SK-N-SH (cell line): ENCODE results near the gene KRT73. TPM values are rescaled to one million over a fixed set of nuclear protein-coding genes. Genes with fewer than 3 reads are reported as not detected.

Source experiments
- CTCF ChIA-PET: fragments of 300-600, 350-600 bp; formaldehyde crosslinking; extraction: SDS; loops from one replicate; lab custom pipeline; 2021; lab: Yijun Ruan, JAX
- POLR2A ChIA-PET: fragments of 350-600 bp; sonication (Branson Sonifier 250); formaldehyde crosslinking; extraction: SDS; loops from one replicate; lab custom pipeline; 2020; ENCODE audit warnings: antibody characterized with exemption, inconsistent platforms; lab: Yijun Ruan, JAX
- DNase-seq: peaks from one replicate; pipeline ENCODE4 v3.0.0; 2012
- H2AFZ ChIP-seq: fragments of 200-600 bp; sonication (generic); 2 replicates; pipeline ENCODE4 v1.8.1; 2016; ENCODE audit warnings: antibody characterized with exemption, mild to moderate bottlenecking, low read depth
- H3F3A ChIP-seq: fragments of 200-600 bp; sonication (generic); replicated peaks from 2 replicates; pipeline ENCODE3; 2016; ENCODE audit warnings: antibody characterized with exemption, mild to moderate bottlenecking; ENCODE audit not compliant: insufficient read depth
- H3K27ac ChIP-seq, 2 experiments: fragments of 200-500 bp in 1 of 2; fragments of 200-600 bp in 1 of 2; sonication (Bioruptor generic) in 1 of 2; sonication (generic), shearing (Covaris generic) in 1 of 2; 2 replicates each; pipeline versions ENCODE4 v1.5.1 to v1.6.1; 2014 to 2016; ENCODE audit warnings: low read depth in 2 of 2, inconsistent platforms in 1 of 2, low read length in 1 of 2, mild to moderate bottlenecking in 1 of 2, mixed read lengths in 1 of 2
- H3K27me3 ChIP-seq: fragments of 200-600 bp; sonication (generic), shearing (Covaris generic); 2 replicates; pipeline ENCODE4 v1.6.1; 2016; ENCODE audit warnings: mixed run types; ENCODE audit not compliant: insufficient read depth
- H3K36me3 ChIP-seq, 2 experiments: fragments of 200-500 bp in 1 of 2; fragments of 200-600 bp in 1 of 2; sonication (Bioruptor generic) in 1 of 2; sonication (generic) in 1 of 2; replicated peaks in 1 of 2; 2 replicates each; pipeline versions ENCODE3 to v1.5.1; 2014 to 2016; ENCODE audit warnings: low read length in 1 of 2, mild to moderate bottlenecking in 1 of 2; ENCODE audit not compliant: insufficient read depth in 2 of 2, control insufficient read depth in 1 of 2
- H3K4me1 ChIP-seq, 2 experiments: fragments of 200-500 bp in 1 of 2; fragments of 200-600 bp in 1 of 2; sonication (Bioruptor generic) in 1 of 2; sonication (generic), shearing (Covaris generic) in 1 of 2; 2 replicates each; pipeline versions ENCODE4 v1.5.1 to v1.6.1; 2014 to 2016; ENCODE audit warnings: low read depth in 1 of 2, low read length in 1 of 2, mixed run types in 1 of 2; ENCODE audit not compliant: insufficient read depth in 2 of 2, control insufficient read depth in 1 of 2
- H3K4me2 ChIP-seq: fragments of 200-600 bp; sonication (generic), shearing (Covaris generic); 2 replicates; pipeline ENCODE4 v1.6.1; 2017; ENCODE audit warnings: mixed run types
- H3K4me3 ChIP-seq, 2 experiments: fragments of 200-500 bp in 1 of 2; fragments of 200-600 bp in 1 of 2; sonication (Bioruptor generic) in 1 of 2; sonication (generic), shearing (Covaris generic) in 1 of 2; 2 replicates each; pipeline versions ENCODE4 v1.5.1 to v1.8.1; 2014 to 2016; ENCODE audit warnings: low read depth in 2 of 2, inconsistent platforms in 1 of 2, low read length in 1 of 2, mild to moderate bottlenecking in 1 of 2, mixed read lengths in 1 of 2, moderate library complexity in 1 of 2
- H3K79me2 ChIP-seq: fragments of 200-600 bp; sonication (generic); 2 replicates; pipeline ENCODE4 v1.8.1; 2017; ENCODE audit warnings: mild to moderate bottlenecking; ENCODE audit not compliant: insufficient read depth
- H3K9ac ChIP-seq: fragments of 200-600 bp; sonication (generic); 2 replicates; pipeline ENCODE4 v1.6.1; 2017; ENCODE audit warnings: mixed run types
- H3K9me2 ChIP-seq: fragments of 200-600 bp; sonication (generic); 2 replicates; pipeline ENCODE4 v1.6.1; 2017; ENCODE audit warnings: mixed run types
- H3K9me3 ChIP-seq: fragments of 200-600 bp; sonication (generic); 2 replicates; pipeline ENCODE4 v1.6.1; 2017; ENCODE audit warnings: mixed run types, mild to moderate bottlenecking, moderate library complexity
- H4K20me1 ChIP-seq: fragments of 200-600 bp; sonication (generic); 2 replicates; pipeline ENCODE4 v1.6.1; 2017; ENCODE audit warnings: mild to moderate bottlenecking, mixed run types; ENCODE audit not compliant: insufficient read depth
- CHD2 ChIP-seq: fragments of 150-350 bp; IDR thresholded peaks from 2 replicates; pipeline ENCODE4 v1.6.1; 2018; ENCODE audit warnings: low read length; ENCODE audit not compliant: partially characterized antibody
- EP300 ChIP-seq, 2 experiments: IDR thresholded peaks; 2 replicates each; pipeline versions ENCODE4 v1.4.0 to v1.6.1; 2012; ENCODE audit warnings: borderline replicate concordance in 1 of 2, low read depth in 1 of 2, low read length in 1 of 2
- EZH2phosphoT487 ChIP-seq: fragments of 200-600 bp; sonication (generic); IDR thresholded peaks from 2 replicates; pipeline ENCODE4 v1.6.1; 2017; ENCODE audit warnings: low read depth, mixed run types, mild to moderate bottlenecking, antibody characterized with exemption, moderate library complexity, borderline replicate concordance
- FOSL2 ChIP-seq: IDR thresholded peaks from 2 replicates; pipeline ENCODE4 v1.4.0; 2012; ENCODE audit warnings: low read depth, mild to moderate bottlenecking, moderate library complexity, borderline replicate concordance
- FOXM1 ChIP-seq: IDR thresholded peaks from 2 replicates; pipeline ENCODE4 v1.4.0; 2012; ENCODE audit warnings: low read depth, mild to moderate bottlenecking
- GABPA ChIP-seq: IDR thresholded peaks from 2 replicates; pipeline ENCODE4 v1.4.0; 2012; ENCODE audit warnings: low read depth, mild to moderate bottlenecking
- JUND ChIP-seq: IDR thresholded peaks from 2 replicates; pipeline ENCODE4 v1.4.0; 2012
- NFIC ChIP-seq: IDR thresholded peaks from 2 replicates; pipeline ENCODE4 v1.4.0; 2012; ENCODE audit warnings: borderline replicate concordance
- NRF1 ChIP-seq: IDR thresholded peaks from 2 replicates; pipeline ENCODE4 v1.6.1; 2012; ENCODE audit warnings: low read depth, mild to moderate bottlenecking, low read length
- POLR2AphosphoS5 ChIP-seq: IDR thresholded peaks from 2 replicates; pipeline ENCODE4 v1.6.1; 2012; ENCODE audit warnings: low read depth, low read length
- RFX5 ChIP-seq: IDR thresholded peaks from 2 replicates; pipeline ENCODE4 v1.6.1; 2012; ENCODE audit warnings: mild to moderate bottlenecking, improper control_type of control experiment, low read length
- TAF1 ChIP-seq: IDR thresholded peaks from 2 replicates; pipeline ENCODE4 v1.6.1; 2012; ENCODE audit warnings: low read depth, mild to moderate bottlenecking, low read length, moderate library complexity, borderline replicate concordance
- TEAD4 ChIP-seq: IDR thresholded peaks from 2 replicates; pipeline ENCODE4 v1.4.0; 2012; ENCODE audit warnings: mild to moderate bottlenecking, borderline replicate concordance; ENCODE audit not compliant: insufficient read depth
- WGBS: methylation state at CpG from one replicate; pipeline ENCODE4 v1.1.6; 2017; ENCODE audit warnings: low lambda C conversion rate; 5-methylcytosine and 5-hydroxymethylcytosine counted together
- polyA plus RNA-seq, 3 experiments: library from polyadenylated mRNA; depleted of rRNA; stranded (reverse); fragments of >200 nt; gene quantifications; 2 replicates each; pipeline ENCODE4 v1.2.3, GENCODE V29; 2012
- TF ChIP-seq, protein P1 (sequence below): fragments of 200-600 bp; sonication (generic); IDR thresholded peaks from 2 replicates; pipeline ENCODE4 v1.6.1; 2017; ENCODE audit warnings: antibody characterized with exemption, mild to moderate bottlenecking, moderate library complexity
- TF ChIP-seq, protein P2 (sequence below): IDR thresholded peaks from 2 replicates; pipeline ENCODE4 v1.4.0; 2012; ENCODE audit warnings: low read depth, borderline replicate concordance
- TF ChIP-seq, protein P3 (sequence below): IDR thresholded peaks from 2 replicates; pipeline ENCODE4 v1.4.0; 2012; ENCODE audit warnings: low read depth

Gene KRT73
- polyA plus RNA-seq, 1 of the 3 experiments (the other 2 are of a cell fraction) = not detected

DNA sequence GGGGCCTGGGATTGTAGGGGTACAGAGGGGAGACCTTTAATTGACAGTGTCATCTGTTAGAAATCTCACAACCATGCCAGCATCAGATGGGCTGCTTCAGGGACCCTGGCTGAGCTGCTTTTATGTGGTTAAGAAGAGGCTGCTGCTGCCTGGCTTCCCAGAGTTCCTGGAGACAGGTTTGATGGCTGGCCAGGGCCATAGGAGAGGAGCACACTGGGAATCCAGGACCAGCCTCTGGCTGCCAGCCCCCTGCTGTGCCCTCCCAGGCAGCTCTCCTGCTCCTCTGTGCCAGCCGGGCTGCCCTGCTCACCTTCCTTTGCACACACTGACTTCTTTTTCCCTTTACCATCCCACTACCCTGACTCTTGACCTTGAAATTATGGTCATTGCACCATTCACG, 507 bp upstream of the KRT73 start:
- CTCF ChIA-PET = interaction anchor here (0.9 kb wide), 1 partner anchor 247 kb away, joined by 3 read pairs; no protein-coding TSS in a partner anchor
- TF ChIP-seq POLR2AphosphoS5 = no peak
- no peak for TF ChIP-seq EZH2phosphoT487
- TF ChIP-seq, protein P1, sequence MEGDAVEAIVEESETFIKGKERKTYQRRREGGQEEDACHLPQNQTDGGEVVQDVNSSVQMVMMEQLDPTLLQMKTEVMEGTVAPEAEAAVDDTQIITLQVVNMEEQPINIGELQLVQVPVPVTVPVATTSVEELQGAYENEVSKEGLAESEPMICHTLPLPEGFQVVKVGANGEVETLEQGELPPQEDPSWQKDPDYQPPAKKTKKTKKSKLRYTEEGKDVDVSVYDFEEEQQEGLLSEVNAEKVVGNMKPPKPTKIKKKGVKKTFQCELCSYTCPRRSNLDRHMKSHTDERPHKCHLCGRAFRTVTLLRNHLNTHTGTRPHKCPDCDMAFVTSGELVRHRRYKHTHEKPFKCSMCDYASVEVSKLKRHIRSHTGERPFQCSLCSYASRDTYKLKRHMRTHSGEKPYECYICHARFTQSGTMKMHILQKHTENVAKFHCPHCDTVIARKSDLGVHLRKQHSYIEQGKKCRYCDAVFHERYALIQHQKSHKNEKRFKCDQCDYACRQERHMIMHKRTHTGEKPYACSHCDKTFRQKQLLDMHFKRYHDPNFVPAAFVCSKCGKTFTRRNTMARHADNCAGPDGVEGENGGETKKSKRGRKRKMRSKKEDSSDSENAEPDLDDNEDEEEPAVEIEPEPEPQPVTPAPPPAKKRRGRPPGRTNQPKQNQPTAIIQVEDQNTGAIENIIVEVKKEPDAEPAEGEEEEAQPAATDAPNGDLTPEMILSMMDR = no peak
- no peak for TF ChIP-seq RFX5
- no peak for TF ChIP-seq TEAD4
- TF ChIP-seq NRF1 = no peak
- TF ChIP-seq FOSL2 = no peak

DNA sequence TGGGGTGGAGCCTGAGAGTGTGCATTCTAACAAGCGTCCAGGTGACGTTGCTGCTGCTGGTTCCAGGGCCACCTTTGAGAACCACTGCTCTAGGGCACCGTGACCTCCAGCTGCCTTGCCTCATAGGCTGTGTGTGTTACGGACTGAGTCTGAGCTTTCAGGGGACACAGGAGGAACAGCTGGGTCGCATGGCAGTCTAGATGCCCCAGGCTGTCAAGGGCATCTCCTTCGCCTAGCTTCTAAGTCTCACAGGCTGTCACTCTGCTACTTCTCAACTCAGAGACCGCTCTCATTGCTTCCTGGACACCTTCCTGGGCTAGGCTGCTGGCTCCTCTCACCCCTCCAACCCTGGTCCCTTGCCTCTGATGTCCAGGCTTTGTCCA, 965 bp downstream of the KRT73 start:
- no peak for TF ChIP-seq FOXM1
- TF ChIP-seq, protein P2, sequence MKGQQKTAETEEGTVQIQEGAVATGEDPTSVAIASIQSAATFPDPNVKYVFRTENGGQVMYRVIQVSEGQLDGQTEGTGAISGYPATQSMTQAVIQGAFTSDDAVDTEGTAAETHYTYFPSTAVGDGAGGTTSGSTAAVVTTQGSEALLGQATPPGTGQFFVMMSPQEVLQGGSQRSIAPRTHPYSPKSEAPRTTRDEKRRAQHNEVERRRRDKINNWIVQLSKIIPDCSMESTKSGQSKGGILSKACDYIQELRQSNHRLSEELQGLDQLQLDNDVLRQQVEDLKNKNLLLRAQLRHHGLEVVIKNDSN = no peak
- TF ChIP-seq, protein P3, sequence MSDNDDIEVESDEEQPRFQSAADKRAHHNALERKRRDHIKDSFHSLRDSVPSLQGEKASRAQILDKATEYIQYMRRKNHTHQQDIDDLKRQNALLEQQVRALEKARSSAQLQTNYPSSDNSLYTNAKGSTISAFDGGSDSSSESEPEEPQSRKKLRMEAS = no peak
- TF ChIP-seq EP300 (IDR thresholded peaks at IDR 0.05; ENCODE audit: borderline replicate concordance in 1 of 2, low read depth in 1 of 2, low read length in 1 of 2) = no peak
- TF ChIP-seq TAF1 = no peak
- no peak for TF ChIP-seq POLR2AphosphoS5
- no peak for TF ChIP-seq NFIC
- TF ChIP-seq CHD2 = no peak
- no peak for TF ChIP-seq TEAD4
- no peak for TF ChIP-seq GABPA
- no peak for TF ChIP-seq JUND
- H3K9ac ChIP-seq = no peak overlapping the region
- H3K4me2 ChIP-seq = no peak overlapping the region
- no peak overlapping the region for H2AFZ ChIP-seq
- no peaks in the 10 kb centered on the region for H4K20me1 ChIP-seq
- H3K4me3 ChIP-seq = no peak overlapping the region
- H3F3A ChIP-seq = no peaks in the 10 kb centered on the region
- H3K36me3 ChIP-seq = no peaks in the 10 kb centered on the region
- peaks cover 60% of the 10 kb centered on the region; the same call in 1 of the 2 replicates for H3K27me3 ChIP-seq
- no peaks in the 10 kb centered on the region for H3K9me2 ChIP-seq
- H3K9me3 ChIP-seq = no peaks in the 10 kb centered on the region
- DNase-seq = no peak
- WGBS = 26% methylated on average over 4 of the region's 7 CpGs
- H3K4me1 ChIP-seq = no peaks in the 10 kb centered on the region
- CTCF ChIA-PET = no interaction called here
- no peak overlapping the region for H3K27ac ChIP-seq
- POLR2A ChIA-PET = no interaction called here
- H3K79me2 ChIP-seq = no peaks in the 10 kb centered on the region

More for the DNA sequence above, 507 bp upstream of the KRT73 start:
- Histone ChIP-seq H2AFZ (no peak overlapping the region), H3K4me1 (no peaks in the 10 kb centered on the region), H3K9me3 (no peaks in the 10 kb centered on the region), H3K27me3 (peaks cover 52% of the 10 kb centered on the region; the same call in 1 of the 2 replicates), H3K9ac (no peak overlapping the region), H4K20me1 (no peaks in the 10 kb centered on the region), H3K9me2 (no peaks in the 10 kb centered on the region), H3K79me2 (no peaks in the 10 kb centered on the region), H3K27ac (no peak overlapping the region), H3K4me3 (no peak overlapping the region), H3K36me3 (no peaks in the 10 kb centered on the region), H3F3A (no peaks in the 10 kb centered on the region), H3K4me2 (no peak overlapping the region)
- no peak for DNase-seq
- POLR2A ChIA-PET = no interaction called here
- 19% methylated on average over 2 of the region's 2 CpGs for WGBS
